Left lung (tissue), 10 donors: ENCODE measurements around the gene CAMTA1. TPM values are rescaled to one million over a fixed set of nuclear protein-coding genes. Genes with fewer than 3 reads are reported as not detected.

Source experiments
- ATAC-seq: fragments of 200-7000 bp; cut with Tn5 transposase; one replicate; pipeline ENCODE4 v1.9.1; 2020; ENCODE audit warnings: moderate library complexity
- DNase-seq, 4 donors: peaks; one replicate each; pipeline ENCODE4 v3.0.0-alpha.2; 2013 to 2020
- H3K27ac ChIP-seq, 2 donors: fragments of 200-600 bp; sonication (generic) in 1 of 2; one replicate each; pipeline versions ENCODE4 v1.5.0 to v1.8.0; 2020 to 2021
- H3K27me3 ChIP-seq, 2 donors: fragments of 200-600 bp; sonication (generic) in 1 of 2; one replicate each; pipeline versions ENCODE4 v1.5.0 to v1.8.0; 2020 to 2021
- H3K36me3 ChIP-seq, 2 donors: fragments of 200-600 bp; sonication (generic) in 1 of 2; one replicate each; pipeline versions ENCODE4 v1.5.0 to v1.8.0; 2020 to 2021
- H3K4me1 ChIP-seq, 2 donors: fragments of 200-600 bp; one replicate each; pipeline ENCODE4 v1.8.0; 2021
- H3K4me3 ChIP-seq, 2 donors: fragments of 200-600 bp; sonication (generic) in 1 of 2; one replicate each; pipeline versions ENCODE4 v1.5.0 to v1.8.0; 2020 to 2021; ENCODE audit warnings: mild to moderate bottlenecking in 1 of 2
- H3K9me3 ChIP-seq, 2 donors: fragments of 200-600 bp; sonication (generic) in 1 of 2; one replicate each; pipeline versions ENCODE4 v1.5.0 to v1.8.0; 2020 to 2021
- CTCF ChIP-seq, 2 donors: fragments of 200-600 bp; sonication (generic) in 1 of 2; IDR thresholded peaks; one replicate each; pipeline versions ENCODE4 v1.5.0 to v1.8.0; 2021; ENCODE audit warnings: antibody characterized with exemption in 2 of 2
- intact Hi-C, 2 donors: fragments of 100-400 bp; cut with DNase I; formaldehyde crosslinking; loops; one replicate each; pipeline versions ENCODE4 v1.11.2 to v1.14.2; 2022
- polyA plus RNA-seq, 6 donors: library from polyadenylated mRNA; unstranded; fragments of 120-200 nt; gene quantifications; one replicate each; pipeline ENCODE4 v1.2.1, GENCODE V29; 2013; ENCODE audit not compliant: insufficient read length in 6 of 6
- total RNA-seq, 2 donors: library from RNA; stranded (reverse); fragmentation: NEBNext Ultra II Directional; extraction: Animal tissue kit (Norgen Biotek cat#: 25700); gene quantifications; one replicate each; pipeline ENCODE4 v1.2.1, GENCODE V29; 2021
- donor health status: DM: no; HTN: yes; CAD: no.
- donor health status: DM: no; HTN: no; CAD: no.

The CAMTA1 gene
- total and polyA plus RNA-seq, 8 donors = 42.7 to 69.1 (median 49.4) TPM

- intact Hi-C loops = no loop called here
- H3K9me3 ChIP-seq = no peaks in the 10 kb centered on the region
- H3K4me3 ChIP-seq = no peak overlapping the region
- no peaks in the 10 kb centered on the region for H3K36me3 ChIP-seq
- no peak overlapping the region for H3K27ac ChIP-seq
- no peaks in the 10 kb centered on the region for H3K4me1 ChIP-seq
- no peak for TF ChIP-seq CTCF (IDR thresholded peaks at IDR 0.05)
- DNase-seq (no peak), ATAC-seq (no peak)
- H3K27me3 ChIP-seq = peaks cover 0 to 4% of the 10 kb centered on the region in 2 donors
These were observed 197.6 kb downstream of the CAMTA1 start for GRCh38 chr1:6982860-6983259.

DNA sequence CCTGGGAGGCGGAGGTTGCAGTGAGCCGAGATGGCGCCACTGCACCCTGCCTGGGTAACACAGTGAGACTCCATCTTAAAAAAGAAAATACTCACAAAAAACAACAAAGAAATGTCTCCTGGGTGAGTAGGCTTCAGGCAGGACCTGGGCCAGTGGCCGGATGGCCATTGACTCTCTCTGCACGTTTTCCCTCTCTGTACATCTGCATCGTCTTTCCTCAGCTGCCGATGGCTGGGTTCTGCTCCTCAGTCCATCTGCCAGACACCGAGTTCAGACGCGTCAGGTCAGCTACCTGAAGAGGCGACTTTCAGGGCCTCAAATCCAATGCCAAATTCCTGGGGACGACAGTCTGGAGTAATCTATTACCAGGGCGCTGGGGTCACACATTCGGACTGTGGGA lies 199.3 kb downstream of the CAMTA1 start:
- Histone ChIP-seq H3K9me3 (no peaks in the 10 kb centered on the region), H3K4me1 (no peaks in the 10 kb centered on the region), H3K27ac (no peak overlapping the region), H3K27me3 (peaks cover 0 to 10% of the 10 kb centered on the region in 2 donors), H3K4me3 (no peak overlapping the region), H3K36me3 (no peaks in the 10 kb centered on the region)
- ATAC-seq = no peak
- intact Hi-C loops = no loop called here
- no peak for TF ChIP-seq CTCF (IDR thresholded peaks at IDR 0.05)
- no peak for DNase-seq

GRCh38 chr1:6984986-6985385 lies 199.7 kb downstream of the CAMTA1 start:
- Histone ChIP-seq H3K36me3 (no peaks in the 10 kb centered on the region), H3K4me1 (no peaks in the 10 kb centered on the region), H3K4me3 (no peak overlapping the region), H3K27ac (no peak overlapping the region), H3K9me3 (no peaks in the 10 kb centered on the region), H3K27me3 (peaks cover 0 to 10% of the 10 kb centered on the region in 2 donors)
- no peak for ATAC-seq
- TF ChIP-seq CTCF (IDR thresholded peaks at IDR 0.05) = no peak
- DNase-seq = peak in 2 of 4 donors; percentile 77 to 90
- intact Hi-C loops = no loop called here

DNA sequence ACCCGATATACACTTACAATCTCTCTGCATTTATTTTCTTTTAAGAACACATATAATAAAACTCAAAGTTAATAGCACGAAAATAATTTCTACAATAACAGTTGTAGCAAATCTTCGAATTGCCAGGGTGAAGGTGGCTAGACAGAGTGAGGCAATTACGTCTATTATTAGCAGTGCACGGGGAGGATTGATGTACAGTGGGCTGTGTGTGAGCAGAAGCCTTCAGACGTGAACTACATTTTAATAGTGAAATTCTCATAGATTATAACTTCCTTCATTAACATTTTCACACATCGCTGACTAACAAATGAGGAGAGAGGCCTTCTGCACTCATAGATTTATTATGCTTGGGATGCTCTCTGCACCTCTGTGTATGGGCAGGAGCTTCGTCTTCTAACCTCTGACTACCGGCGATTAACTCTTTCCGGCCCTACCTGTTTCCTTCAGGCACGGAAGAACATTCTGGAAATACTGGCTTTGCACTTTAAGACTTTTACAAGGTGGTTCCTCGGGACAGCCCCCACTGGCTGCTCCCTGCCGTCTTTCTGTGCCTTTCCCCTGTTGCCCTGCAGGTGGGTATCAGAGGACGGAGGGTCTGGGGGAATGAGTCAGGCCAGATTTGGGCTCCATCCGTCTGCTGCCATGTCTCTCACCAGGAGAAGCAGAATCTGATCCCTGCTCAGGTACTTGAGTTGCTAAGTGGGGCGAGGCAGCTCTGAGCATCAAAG lies 200.5 kb downstream of the CAMTA1 start:
- intact Hi-C loops = no loop called here
- Histone ChIP-seq H3K4me3 (no peak overlapping the region), H3K4me1 (no peaks in the 10 kb centered on the region), H3K27ac (no peak overlapping the region), H3K27me3 (peaks cover 0 to 10% of the 10 kb centered on the region in 2 donors), H3K36me3 (no peaks in the 10 kb centered on the region), H3K9me3 (no peaks in the 10 kb centered on the region)
- no peak for DNase-seq
- no peak for ATAC-seq
- no peak for TF ChIP-seq CTCF (IDR thresholded peaks at IDR 0.05)

- Histone ChIP-seq H3K4me3 (no peak overlapping the region), H3K27ac (no peak overlapping the region), H3K4me1 (no peaks in the 10 kb centered on the region), H3K9me3 (no peaks in the 10 kb centered on the region), H3K27me3 (peaks cover 0 to 10% of the 10 kb centered on the region in 2 donors), H3K36me3 (no peaks in the 10 kb centered on the region)
- no peak for ATAC-seq
- DNase-seq = no peak
- intact Hi-C loops = no loop called here
- TF ChIP-seq CTCF (IDR thresholded peaks at IDR 0.05) = no peak
These were observed 201.0 kb downstream of the CAMTA1 start for GRCh38 chr1:6986281-6986680.
